HG02943 (cell line): ENCODE measurements around the gene SPHK2.

Experiments used
- ATAC-seq: cut with Tn5 transposase; IDR thresholded peaks from one replicate; pipeline ENCODE4 v1.9.1; 2021; ENCODE audit warnings: mild to moderate bottlenecking, low read depth, moderate library complexity; ENCODE audit not compliant: unreplicated experiment

The SPHK2 gene

DNA sequence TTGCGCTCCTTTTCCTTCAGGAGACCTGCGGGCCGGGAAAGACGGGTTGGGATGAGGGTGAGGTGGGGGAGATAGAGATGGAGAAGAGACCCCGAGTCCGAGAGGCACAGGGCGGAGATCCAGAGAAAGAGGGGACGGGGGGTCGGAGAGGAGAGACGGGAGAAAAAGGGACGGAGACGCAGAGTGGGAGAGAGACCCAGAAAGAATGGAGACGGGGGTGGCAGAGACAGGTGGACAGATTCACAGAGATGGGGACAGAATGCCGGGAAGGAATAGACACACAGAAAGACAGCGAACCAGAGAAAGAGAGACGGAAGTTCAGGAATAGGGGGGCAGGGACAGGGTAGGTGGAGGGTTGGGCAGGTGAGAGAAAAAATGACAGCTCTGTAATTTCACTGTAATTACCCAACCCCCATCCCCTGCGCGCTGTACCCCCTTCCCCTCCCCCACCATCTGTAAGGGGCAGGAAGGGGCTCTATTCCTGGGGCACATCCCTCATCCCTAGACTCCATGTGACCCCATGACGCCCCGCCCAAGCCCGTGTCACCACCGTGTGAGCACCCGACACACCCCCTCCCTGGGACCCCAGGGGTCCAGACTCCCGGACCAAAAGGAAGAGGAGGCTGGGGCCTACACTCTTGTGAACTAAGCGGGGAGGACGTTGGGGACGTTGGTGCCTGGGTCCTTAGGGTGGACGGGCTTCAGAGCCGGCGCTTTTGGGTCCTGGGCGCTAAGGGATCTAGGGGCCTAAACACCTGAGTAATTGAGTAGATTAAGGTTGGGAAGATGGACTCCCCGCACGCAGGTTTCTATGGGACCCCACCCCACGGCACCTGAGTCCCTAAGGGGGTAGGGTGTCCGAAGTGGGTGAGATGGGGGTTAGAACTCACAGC lies 16.9 kb downstream of the SPHK2 start:
- no peak for ATAC-seq

DNA sequence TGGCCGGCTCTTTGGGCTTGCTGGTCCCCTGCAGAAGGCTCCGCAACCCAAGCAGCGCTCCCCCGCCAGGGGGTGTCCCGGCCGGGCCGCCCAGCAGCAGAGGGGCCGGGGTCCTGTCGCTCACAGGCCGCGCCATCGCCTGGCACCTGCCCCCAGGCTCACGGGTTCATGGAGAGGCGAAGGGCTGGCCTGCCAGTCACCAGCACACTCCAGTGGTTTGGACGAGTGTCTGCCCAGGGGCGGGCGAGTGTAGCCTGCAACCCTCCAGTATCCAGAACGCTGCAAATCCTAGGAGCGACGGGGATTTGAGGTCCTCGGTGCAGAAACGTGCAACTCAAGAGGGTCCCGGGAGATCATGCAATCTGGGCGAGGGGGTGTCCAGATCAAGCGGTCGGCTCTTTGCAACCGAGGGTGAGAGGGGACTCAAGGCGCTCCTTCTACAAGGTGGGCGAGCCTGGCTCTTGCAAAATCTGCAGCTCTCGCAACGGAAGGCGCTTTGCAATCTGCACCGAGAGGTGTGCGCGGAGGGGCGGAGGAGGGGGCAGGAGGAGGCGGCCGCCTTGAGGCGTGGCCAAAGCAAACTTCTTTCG lies 17.6 kb downstream of the SPHK2 start, which contains the start of gene DBP:
Gene DBP (minus strand): TSS at position 521 of the 590 bp plus-strand sequence. CDS start 385 bp downstream, at position 136.
- ATAC-seq: no peak

DNA sequence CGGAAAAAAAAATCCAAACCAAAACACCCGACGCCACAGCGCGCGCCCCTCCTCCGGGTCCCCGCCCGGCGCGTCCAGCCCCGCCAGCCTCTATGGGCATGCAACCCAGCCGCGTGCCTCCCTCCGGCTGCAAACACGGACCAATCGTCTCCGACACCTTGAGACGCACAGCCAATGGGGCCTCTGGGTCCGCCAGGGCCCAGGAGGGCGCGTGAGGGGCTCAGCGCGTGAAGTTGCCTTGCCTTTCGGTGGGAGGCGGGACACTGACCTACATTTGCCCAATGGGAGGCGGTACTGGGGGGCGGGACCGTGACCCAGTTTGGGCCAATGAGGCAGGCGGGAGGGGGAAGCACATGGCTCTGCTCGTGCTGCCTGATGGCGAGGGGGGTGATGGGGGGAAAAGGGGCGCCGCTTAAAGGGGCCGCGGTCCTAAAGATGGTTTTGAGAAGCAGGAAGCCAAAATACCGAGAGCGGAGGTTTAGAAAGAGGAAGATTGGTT lies 18.2 kb downstream of the SPHK2 start:
- ATAC-seq: peak; percentile 63

DNA sequence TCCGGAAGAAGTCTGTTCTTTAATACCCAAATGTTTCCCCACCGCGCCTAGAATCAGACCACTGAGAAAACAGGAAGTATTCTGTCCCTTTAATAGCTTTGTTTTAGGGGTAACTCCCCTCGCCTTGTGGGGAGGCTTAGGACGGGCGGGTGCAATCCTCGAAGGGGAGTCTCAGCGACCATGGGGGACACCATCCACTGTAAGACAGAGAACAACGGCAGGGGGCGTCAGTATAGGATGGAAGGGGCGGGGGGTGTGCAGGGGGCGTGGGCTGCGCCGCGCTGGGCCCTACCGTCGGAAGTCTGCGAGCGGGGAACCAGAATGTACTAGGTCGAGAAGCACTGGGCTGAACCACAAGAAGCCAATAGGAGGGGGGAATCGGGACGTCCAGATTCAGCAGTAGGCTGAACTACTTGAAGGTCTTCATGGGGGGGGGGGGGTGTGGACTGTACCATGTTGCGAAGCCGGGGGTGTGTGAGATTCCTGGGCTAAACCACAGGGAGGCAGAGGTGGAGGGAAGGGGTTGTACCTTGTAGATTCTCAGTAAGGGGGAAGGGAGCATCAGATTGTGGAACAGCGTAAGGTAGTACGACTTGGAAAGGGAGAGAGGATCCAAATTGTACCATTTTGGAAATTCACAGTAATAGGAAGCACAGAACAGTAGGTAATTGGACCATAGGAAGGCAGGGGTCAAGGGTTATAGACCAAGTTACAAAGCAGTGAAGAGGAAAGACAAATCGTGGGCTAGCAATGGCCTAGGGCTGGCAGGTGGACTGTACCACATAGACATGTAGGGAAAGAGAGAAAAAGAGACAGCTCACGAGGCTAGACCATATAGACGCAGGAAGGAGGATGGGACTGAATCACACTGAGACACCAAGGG lies 18.9 kb downstream of the SPHK2 start:
- peak; percentile 11 for ATAC-seq

DNA sequence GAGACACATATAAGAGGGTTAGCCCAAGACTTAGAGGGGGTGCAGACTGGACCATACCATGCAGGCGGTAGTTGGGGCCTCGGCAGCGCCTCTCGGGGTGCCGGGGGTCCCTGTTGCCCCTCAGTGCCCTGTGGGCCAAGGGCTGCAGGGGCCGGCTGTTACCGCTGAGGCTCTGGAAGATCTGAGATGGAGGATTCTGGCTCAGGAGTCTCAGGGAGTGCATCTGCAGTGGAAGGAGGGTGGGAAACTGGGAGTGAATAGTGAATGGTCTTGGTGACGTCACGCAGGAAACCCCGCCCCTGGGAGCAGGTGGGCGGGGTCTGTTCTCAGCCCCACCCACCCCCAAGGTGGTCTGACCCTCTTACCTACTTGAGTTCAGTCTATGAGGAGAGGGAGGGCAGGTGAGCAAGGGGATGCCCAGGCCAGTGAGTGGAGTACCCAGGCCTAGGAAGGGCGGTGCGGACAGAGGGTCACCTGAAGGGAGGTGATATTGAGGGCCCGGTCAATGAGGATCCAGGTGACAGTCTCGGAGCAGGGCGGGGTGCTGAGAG lies 19.6 kb downstream of the SPHK2 start:
- ATAC-seq: no peak

DNA sequence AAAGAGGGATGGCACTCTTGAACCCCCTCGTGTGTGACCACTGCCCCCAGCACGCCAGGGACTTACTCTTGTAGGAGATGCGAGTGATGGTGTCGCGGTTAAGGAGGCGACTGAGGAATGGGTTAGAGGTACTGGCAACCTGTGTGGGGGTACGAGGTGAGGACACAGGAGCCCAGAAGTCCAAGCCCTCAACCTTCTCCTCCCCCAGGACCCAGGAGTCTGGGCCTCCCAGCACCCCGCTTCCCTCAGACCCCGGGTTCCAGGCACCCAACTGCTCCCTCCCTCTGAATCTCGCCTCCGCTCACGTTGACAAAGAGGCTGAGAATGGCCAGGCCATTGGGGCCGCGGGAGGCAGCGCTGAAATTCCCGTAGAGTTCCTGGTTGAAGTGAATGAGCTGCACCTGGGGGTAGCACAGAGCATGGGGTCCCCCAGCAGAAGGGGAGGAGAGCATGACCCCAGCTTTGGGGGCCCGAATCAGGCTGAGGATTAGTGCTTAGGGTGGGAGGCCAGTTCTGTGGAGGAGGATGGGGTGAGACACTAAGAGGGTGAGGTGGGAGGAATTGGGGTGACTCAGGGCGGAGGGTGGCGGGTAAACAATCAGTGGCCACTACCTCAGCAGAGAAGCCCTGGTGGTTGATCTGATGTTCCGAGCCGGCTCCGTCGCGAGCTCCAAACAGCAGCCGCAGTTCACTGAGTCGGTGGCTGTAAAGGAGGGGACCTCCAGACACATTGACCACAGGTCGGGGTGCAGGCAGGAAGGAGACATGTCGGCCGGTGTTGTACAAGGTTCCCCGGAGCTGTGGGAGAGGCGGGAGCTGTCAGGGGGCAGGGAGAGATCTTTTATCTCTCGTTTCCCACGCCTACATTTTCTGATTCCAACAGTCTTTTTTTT lies 20.4 kb downstream of the SPHK2 start:
- ATAC-seq: no peak

DNA sequence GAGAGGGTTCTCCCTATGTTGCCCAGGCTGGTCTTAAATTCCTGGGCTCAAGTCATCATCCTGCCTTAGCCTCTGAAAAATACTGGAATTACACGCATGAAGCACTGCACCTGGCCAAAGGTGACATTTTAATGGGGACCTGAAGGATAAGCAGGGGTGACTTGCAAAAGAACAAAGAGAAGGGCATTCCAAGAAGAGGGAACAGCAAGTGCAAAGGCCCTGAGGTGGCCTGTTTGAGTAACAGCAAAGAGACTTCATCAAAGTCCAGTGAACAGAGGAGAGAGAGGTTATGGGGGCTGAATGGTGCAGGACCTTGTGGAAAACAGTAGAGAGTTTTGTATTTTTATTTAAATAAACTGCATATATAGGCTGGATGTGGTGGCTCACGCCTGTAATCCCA lies 22.5 kb downstream of the SPHK2 start:
- ATAC-seq: no peak

DNA sequence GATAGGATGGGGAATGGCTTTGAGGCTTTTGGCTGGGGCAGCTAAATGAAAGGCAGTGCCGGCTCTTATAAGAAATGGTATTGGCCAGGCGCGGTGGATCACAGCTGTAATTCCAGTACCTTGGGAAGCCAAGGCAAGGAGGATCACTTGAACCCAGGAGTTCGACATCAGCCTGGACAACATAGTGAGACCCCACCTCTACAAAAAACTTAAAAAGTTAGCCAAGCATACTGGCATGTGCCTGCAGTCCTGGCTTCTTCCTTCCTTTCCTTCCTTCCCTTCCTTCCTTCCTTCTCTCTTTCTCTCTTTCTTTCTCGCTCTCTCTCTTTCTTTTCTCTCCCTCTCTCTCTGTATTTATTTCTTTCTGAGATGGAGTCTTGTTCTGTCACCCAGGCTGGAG lies 23.6 kb downstream of the SPHK2 start:
- ATAC-seq: no peak

DNA sequence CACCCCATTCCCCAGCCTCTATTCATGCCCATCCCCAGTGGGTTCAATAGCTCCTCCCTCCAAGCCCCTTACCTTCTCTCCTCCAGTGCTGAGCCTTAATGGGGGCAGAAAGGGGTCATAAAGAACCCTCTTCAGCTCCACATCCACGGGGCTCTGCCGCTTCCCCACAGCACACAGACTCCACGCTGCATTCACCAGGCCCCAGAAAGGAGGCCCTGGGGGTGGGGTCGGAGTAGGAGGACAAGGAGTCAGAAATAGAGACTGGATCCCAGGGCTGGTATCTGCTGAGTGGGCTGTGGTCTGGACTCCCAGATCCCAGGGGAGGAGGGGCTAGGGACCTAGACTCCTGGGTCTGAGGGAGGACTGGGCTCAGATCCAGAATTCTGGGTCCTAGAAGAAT lies 25.0 kb downstream of the SPHK2 start:
- ATAC-seq: no peak

DNA sequence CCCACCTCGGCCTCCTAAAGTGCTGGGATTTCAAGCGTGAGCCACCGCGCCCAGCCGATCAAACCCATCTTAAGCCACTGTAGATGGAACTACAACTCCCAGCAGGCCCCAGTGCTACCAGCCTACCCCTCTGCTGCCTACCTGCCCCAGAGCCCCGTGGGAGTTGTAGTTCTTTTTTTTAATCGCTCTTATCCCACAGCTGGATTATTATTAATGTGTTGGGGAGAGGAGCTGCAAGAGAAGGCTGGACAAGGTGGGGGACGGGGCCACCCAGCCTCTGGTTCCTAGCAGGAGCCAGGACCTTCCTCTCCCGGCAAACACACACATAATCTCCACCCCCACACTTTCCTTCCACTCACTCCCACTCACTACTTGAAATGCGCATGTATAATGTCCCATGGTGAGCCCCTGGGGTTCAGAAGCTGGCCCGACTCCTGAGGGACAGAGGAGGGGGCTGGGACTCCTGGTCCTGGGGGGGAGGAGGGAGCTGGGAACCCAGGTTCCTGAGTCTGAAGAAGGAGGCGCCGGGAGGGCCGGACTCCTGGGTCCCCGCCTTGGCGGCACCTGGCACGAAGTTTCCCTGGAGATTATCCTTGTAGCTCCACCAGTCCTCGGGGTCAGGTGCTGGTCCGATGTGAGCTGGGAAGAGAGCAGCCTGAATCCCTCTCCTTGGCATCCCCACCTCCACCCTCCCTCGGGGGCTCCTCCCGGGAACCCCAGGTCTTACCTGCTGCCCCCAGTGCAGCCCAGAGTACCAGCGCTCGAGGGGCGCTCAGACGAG lies 25.7 kb downstream of the SPHK2 start:
- ATAC-seq: no peak

DNA sequence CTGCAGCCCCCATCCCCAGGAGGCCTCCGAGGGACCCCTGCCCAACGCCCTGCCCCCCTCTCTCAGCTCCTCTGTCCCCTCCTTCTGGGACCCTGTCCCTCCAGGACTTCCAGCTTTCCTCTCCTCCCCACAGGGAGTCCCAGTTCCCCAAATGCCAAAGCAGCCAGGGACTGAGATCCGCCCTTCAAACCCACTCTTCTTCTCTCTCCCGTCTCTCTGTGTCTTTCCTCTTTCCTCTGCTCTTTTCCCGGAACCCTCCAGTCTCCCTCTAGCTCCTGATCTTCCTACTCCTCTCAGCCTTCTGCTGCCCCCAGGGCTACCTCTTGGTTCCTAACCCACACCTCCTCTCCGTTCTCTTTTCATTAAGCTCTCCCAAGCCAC lies 26.3 kb downstream of the SPHK2 start:
- no peak for ATAC-seq

DNA sequence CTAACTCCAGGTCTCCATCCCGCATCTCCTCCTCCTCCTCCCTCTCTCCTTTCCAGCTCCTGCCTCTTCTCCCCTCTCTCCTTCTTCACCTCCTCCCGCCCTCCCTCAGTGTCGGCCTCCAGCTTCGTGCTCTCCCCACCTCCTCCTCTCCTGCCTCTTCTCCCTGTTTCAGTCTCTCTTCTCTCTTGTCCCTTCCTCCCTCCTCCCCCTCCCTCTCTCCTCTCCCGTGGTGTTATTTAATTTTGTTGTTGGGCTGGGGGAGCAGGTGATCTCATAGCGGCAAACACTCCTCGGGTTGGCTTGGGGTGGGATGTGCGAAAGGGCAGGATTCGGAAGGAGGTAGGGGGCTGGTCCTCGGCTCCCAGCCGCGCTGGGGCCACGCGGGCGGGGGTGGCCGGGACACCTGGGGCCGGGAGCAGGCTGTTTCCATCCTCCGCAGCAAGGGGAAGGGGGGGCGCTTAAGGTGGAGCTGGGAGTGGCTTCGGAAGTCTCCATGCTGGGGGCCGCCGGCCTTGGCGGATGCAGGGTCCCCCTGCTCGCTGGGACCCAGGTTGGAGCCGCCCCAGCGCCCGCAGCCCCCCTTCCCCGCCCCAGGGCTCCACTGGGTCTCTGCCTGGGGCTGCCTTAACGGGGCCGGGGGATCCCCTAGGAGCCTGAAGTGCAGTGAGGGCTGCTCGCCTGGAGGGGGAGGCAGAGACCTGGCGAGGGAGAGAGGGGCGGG lies 26.9 kb downstream of the SPHK2 start, which contains the start of gene CA11:
Gene CA11 (minus strand): TSS at position 187 of the 721 bp plus-strand sequence. CDS start 555 bp downstream, outside the sequence.
- no peak for ATAC-seq

DNA sequence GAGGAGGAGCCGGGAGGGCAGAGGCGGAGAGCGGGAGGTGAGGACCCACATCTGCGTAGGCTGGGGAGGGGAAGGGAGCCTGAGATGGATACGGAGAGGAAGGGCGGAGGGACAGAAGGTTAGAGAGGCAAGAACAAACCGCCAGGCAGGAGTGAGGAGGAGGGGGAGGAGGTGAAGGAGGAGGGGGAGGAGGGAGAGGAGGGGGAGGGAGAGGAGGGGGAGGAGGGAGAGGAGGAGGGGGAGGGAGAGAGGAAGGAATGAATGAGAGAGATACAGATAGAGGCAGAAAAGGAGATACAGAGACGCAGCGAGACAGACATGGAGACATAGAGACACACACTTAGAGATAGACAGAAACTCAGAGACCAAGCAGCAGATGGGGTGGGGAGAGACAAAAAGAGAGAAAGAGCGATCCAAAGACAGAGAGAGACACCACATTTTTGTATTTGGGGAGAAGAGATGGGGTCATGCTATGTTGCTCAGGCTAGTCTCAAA lies 27.5 kb downstream of the SPHK2 start:
- ATAC-seq: no peak

DNA sequence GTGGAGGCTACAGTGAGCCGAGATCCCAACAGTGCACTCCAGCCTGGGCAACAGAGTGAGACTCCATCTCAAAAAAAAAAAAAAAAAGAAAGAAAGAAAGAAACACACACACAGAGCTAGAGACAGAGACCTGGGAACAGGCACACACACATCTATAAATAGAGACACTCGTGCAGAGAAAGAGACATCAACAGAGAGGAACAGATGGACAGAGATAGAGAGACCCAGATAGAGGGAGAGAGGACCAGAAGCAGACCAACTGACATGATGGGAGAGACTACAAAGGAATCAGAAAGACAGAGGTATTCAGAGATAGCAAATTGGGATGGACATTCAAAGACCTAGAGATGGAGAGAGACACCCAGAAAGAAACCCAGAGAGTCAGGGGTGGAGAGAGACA lies 28.8 kb downstream of the SPHK2 start:
- ATAC-seq: no peak

DNA sequence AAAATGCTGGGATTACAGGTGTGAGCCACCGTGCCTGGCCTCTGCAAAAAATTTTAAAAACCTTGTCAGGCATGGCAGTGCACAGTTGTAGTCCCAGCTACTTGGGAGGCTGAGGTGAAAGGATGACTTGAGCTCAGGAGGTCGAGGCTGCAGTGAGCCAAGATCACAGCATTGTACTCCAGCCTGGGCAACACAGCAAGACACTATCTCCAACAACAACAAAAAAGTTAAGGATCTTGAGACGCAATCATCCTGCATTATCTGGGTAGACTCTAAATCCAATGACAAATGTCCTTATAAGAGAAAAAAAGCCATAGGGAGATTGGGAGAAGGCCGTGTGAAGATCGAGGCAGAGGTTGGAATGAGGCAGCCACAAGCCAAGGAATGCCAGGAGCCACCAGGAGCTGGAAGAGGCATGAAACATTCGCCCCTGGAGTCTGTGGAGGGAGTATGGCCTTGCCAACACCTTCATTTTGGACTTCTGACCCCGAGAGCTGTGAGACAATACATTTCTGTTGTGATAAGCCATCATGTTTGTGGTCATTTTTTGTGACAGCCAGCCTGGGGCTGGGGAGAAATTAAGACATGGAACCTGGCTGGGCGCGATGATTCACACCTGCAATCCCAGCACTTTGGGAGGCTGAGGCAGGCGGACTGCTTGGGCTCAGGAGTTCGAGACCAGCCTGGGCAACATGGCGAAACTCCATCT lies 31.8 kb downstream of the SPHK2 start:
- ATAC-seq: no peak

DNA sequence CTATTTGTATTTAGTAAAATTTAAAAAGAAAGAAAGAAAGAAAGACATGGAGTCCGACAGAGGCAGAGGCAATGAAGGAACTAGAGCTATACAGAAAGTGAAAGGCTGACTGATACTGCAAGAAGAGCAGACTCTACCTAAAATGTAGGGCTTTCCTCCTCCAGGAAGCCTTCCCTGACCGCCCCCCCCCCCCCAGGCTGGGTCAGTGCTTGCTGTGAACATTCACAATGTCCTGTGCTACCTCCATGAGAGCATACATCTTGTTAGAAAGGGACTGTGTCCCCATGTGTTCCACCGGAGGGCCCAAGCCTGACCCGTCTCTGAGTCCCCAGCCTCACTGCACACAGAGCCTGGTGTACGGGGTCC lies 32.4 kb downstream of the SPHK2 start:
- no peak for ATAC-seq

DNA sequence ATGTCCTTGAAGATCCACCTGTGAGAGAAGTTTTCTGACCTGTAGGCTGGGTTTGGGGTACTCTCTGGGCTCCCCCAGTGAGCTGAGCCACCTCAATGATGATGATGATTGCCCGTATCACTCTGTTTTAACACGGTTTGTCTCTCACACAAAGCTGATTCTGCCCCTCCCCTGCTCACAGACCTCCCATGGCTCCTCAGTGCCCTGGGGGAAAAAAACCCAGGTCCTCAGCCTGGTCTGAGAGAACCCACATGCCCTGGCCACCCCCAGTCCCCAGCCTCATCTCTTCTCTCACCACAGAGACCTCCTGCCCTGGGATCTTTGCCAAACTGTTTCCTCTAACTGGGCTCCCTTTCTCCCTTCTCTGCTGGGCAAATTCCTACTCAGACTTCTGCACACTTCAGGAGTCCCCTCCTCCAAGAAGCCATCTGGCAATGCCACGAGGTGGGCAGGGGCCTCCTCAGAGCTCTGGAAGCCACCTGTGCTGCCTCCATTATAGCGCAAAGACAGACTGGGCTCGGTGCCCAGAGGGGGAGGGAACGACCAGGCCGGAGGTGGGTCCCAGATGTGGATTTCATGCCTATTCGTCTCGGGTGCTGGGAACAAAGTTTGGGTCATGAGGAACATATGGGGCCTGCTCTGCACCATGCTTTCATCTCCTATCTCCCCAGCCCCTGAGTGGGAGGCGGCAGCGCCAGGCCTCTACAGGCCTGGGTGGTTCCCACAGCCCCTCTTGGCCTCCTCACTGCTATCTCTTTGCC lies 35.2 kb downstream of the SPHK2 start:
- ATAC-seq: no peak
